HEK293 (cell line): ENCODE data around the gene COASY.

ENCODE experiments used
- KLF1 ChIP-seq: fragments of 450-650 bp; formaldehyde crosslinking; IDR thresholded peaks from 2 replicates; pipeline ENCODE4 v1.5.1; 2016; ENCODE audit warnings: missing biosample characterization, missing genetic modification characterization
- OSR2 ChIP-seq: fragments of 450-650 bp; formaldehyde crosslinking; IDR thresholded peaks from 2 replicates; pipeline ENCODE4 v1.5.1; 2016; ENCODE audit warnings: missing biosample characterization, missing genetic modification characterization
- RBAK ChIP-seq: fragments of 450-650 bp; formaldehyde crosslinking; IDR thresholded peaks from 2 replicates; pipeline ENCODE4 v1.5.1; 2016; ENCODE audit warnings: missing biosample characterization, missing genetic modification characterization
- TRIM28 ChIP-seq: IDR thresholded peaks from 2 replicates; pipeline ENCODE4 v1.6.1; 2011; ENCODE audit warnings: low read length, control low read depth, borderline replicate concordance
- ZBTB1 ChIP-seq: fragments of 450-650 bp; formaldehyde crosslinking; IDR thresholded peaks from 2 replicates; pipeline ENCODE4 v1.5.1; 2016; ENCODE audit warnings: missing biosample characterization, missing genetic modification characterization
- ZBTB7A ChIP-seq: fragments of 450-650 bp; formaldehyde crosslinking; IDR thresholded peaks from 2 replicates; pipeline ENCODE4 v1.5.1; 2016; ENCODE audit warnings: low read depth, missing biosample characterization, missing genetic modification characterization
- ZEB2 ChIP-seq: fragments of 450-650 bp; formaldehyde crosslinking; IDR thresholded peaks from 2 replicates; pipeline ENCODE4 v1.5.1; 2016; ENCODE audit warnings: missing biosample characterization, missing genetic modification characterization
- ZFHX2 ChIP-seq: fragments of 450-650 bp; formaldehyde crosslinking; conservative IDR thresholded peaks from 2 replicates; pipeline ENCODE4 v1.5.1; 2016; ENCODE audit warnings: missing biosample characterization, missing genetic modification characterization
- ZNF146 ChIP-seq: fragments of 450-650 bp; formaldehyde crosslinking; IDR thresholded peaks from 2 replicates; pipeline ENCODE4 v1.5.1; 2016; ENCODE audit warnings: missing biosample characterization, missing genetic modification characterization
- ZNF155 ChIP-seq: fragments of 450-650 bp; formaldehyde crosslinking; IDR thresholded peaks from 2 replicates; pipeline ENCODE4 v1.5.1; 2016; ENCODE audit warnings: missing biosample characterization, missing genetic modification characterization
- ZNF169 ChIP-seq: fragments of 450-650 bp; formaldehyde crosslinking; IDR thresholded peaks from 2 replicates; pipeline ENCODE4 v1.5.1; 2016; ENCODE audit warnings: missing biosample characterization, missing genetic modification characterization
- ZNF2 ChIP-seq: fragments of 450-650 bp; formaldehyde crosslinking; IDR thresholded peaks from 2 replicates; pipeline ENCODE4 v1.5.1; 2016; ENCODE audit warnings: missing biosample characterization, missing genetic modification characterization
- ZNF24 ChIP-seq: fragments of 450-650 bp; formaldehyde crosslinking; IDR thresholded peaks from 2 replicates; pipeline ENCODE4 v1.5.1; 2016; ENCODE audit warnings: missing biosample characterization, missing genetic modification characterization
- ZNF560 ChIP-seq: fragments of 450-650 bp; formaldehyde crosslinking; IDR thresholded peaks from 2 replicates; pipeline ENCODE4 v1.5.1; 2017; ENCODE audit warnings: missing biosample characterization, missing genetic modification characterization, borderline replicate concordance
- ZNF623 ChIP-seq: fragments of 450-650 bp; formaldehyde crosslinking; IDR thresholded peaks from 2 replicates; pipeline ENCODE4 v1.5.1; 2016; ENCODE audit warnings: missing biosample characterization, missing genetic modification characterization
- ZNF670 ChIP-seq: fragments of 450-650 bp; formaldehyde crosslinking; IDR thresholded peaks from 2 replicates; pipeline ENCODE4 v1.5.1; 2016; ENCODE audit warnings: missing biosample characterization, missing genetic modification characterization, low read depth
- ZNF777 ChIP-seq: fragments of 450-650 bp; formaldehyde crosslinking; IDR thresholded peaks from 2 replicates; pipeline ENCODE4 v1.5.1; 2017; ENCODE audit warnings: missing biosample characterization, missing genetic modification characterization, borderline replicate concordance
- ZNF837 ChIP-seq: fragments of 450-650 bp; formaldehyde crosslinking; IDR thresholded peaks from 2 replicates; pipeline ENCODE4 v1.5.1; 2016; ENCODE audit warnings: missing biosample characterization, missing genetic modification characterization
- TF ChIP-seq, protein P1 (sequence below): fragments of 450-650 bp; IDR thresholded peaks from 2 replicates; pipeline ENCODE4 v1.5.1; 2018; ENCODE audit warnings: missing biosample characterization, missing genetic modification characterization
- TF ChIP-seq, protein P2 (sequence below): fragments of 450-650 bp; formaldehyde crosslinking; IDR thresholded peaks from 2 replicates; pipeline ENCODE4 v1.5.1; 2016; ENCODE audit warnings: missing biosample characterization, missing genetic modification characterization
- TF ChIP-seq, protein P3 (sequence below): fragments of 450-650 bp; formaldehyde crosslinking; IDR thresholded peaks from 2 replicates; pipeline ENCODE4 v1.5.1; 2016; ENCODE audit warnings: missing biosample characterization, missing genetic modification characterization
- TF ChIP-seq, protein P4 (sequence below): fragments of 450-650 bp; formaldehyde crosslinking; IDR thresholded peaks from 2 replicates; pipeline ENCODE4 v1.5.1; 2016; ENCODE audit warnings: missing biosample characterization, missing genetic modification characterization, borderline replicate concordance
- TF ChIP-seq, protein P5 (sequence below): fragments of 450-650 bp; formaldehyde crosslinking; IDR thresholded peaks from 2 replicates; pipeline ENCODE4 v1.5.1; 2016; ENCODE audit warnings: missing biosample characterization, missing genetic modification characterization
- TF ChIP-seq, protein P6 (sequence below): fragments of 450-650 bp; formaldehyde crosslinking; IDR thresholded peaks from 2 replicates; pipeline ENCODE4 v1.5.1; 2017; ENCODE audit warnings: missing biosample characterization, missing genetic modification characterization
- TF ChIP-seq, protein P7 (sequence below): fragments of 450-650 bp; formaldehyde crosslinking; IDR thresholded peaks from 2 replicates; pipeline ENCODE4 v1.5.1; 2017; ENCODE audit warnings: missing biosample characterization, missing genetic modification characterization

Gene COASY

DNA sequence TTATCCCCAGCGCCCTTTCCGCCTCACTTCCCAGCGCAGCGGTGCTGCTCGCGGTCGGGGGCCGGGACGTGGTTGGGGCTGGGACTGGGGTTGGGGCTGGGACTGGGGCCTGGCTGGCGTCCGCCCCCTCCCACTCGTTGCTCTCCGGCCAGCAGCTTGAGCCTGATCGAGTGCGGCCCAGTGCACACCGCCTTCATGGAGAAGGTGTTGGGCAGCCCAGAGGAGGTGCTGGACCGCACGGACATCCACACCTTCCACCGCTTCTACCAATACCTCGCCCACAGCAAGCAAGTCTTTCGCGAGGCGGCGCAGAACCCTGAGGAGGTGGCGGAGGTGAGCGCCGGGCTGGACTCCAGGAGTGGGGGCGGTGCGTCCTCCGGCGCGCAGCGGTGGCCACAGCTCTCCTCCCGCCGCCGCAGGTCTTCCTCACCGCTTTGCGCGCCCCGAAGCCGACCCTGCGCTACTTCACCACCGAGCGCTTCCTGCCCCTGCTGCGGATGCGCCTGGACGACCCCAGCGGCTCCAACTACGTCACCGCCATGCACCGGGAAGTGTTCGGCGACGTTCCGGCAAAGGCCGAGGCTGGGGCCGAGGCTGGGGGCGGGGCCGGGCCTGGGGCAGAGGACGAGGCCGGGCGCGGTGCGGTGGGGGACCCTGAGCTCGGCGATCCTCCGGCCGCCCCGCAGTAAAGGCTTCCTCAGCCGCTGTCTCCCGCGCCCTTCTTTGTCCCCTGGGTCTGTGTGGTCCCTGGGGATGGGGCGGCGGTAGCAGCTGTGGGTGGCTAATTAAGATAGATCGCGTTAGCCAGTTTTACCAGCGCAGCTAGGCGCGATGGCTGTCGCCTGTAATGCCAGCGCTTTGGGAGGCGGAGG is 7.5 kb upstream of the COASY start (continued):
- TF ChIP-seq OSR2: peak; percentile 10
- peak; percentile 34 for TF ChIP-seq KLF1 (tag by site-specific recombination)
- peak; percentile 96 for TF ChIP-seq ZFHX2 (tag by site-specific recombination)
- no peak for TF ChIP-seq ZNF837 (tag by site-specific recombination)
- no peak for TF ChIP-seq ZNF169
- no peak for TF ChIP-seq ZNF623 (tag by site-specific recombination)
- TF ChIP-seq RBAK: no peak
- TF ChIP-seq, protein P1, sequence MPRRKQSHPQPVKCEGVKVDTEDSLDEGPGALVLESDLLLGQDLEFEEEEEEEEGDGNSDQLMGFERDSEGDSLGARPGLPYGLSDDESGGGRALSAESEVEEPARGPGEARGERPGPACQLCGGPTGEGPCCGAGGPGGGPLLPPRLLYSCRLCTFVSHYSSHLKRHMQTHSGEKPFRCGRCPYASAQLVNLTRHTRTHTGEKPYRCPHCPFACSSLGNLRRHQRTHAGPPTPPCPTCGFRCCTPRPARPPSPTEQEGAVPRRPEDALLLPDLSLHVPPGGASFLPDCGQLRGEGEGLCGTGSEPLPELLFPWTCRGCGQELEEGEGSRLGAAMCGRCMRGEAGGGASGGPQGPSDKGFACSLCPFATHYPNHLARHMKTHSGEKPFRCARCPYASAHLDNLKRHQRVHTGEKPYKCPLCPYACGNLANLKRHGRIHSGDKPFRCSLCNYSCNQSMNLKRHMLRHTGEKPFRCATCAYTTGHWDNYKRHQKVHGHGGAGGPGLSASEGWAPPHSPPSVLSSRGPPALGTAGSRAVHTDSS (tag by site-specific recombination): peak; percentile 47; the same call in 1 of the 2 replicates
- TF ChIP-seq, protein P2, sequence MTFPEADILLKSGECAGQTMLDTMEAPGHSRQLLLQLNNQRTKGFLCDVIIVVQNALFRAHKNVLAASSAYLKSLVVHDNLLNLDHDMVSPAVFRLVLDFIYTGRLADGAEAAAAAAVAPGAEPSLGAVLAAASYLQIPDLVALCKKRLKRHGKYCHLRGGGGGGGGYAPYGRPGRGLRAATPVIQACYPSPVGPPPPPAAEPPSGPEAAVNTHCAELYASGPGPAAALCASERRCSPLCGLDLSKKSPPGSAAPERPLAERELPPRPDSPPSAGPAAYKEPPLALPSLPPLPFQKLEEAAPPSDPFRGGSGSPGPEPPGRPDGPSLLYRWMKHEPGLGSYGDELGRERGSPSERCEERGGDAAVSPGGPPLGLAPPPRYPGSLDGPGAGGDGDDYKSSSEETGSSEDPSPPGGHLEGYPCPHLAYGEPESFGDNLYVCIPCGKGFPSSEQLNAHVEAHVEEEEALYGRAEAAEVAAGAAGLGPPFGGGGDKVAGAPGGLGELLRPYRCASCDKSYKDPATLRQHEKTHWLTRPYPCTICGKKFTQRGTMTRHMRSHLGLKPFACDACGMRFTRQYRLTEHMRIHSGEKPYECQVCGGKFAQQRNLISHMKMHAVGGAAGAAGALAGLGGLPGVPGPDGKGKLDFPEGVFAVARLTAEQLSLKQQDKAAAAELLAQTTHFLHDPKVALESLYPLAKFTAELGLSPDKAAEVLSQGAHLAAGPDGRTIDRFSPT (tag by site-specific recombination): peak; percentile 52; the same call in 1 of the 2 replicates
- TF ChIP-seq ZBTB1 (tag by site-specific recombination): no peak
- peak; percentile 85; the same call in 1 of the 2 replicates for TF ChIP-seq ZNF2 (tag by site-specific recombination)
- no peak for TF ChIP-seq ZNF777 (tag by site-specific recombination)
- TF ChIP-seq ZNF560 (tag by site-specific recombination): no peak
- TF ChIP-seq, protein P3, sequence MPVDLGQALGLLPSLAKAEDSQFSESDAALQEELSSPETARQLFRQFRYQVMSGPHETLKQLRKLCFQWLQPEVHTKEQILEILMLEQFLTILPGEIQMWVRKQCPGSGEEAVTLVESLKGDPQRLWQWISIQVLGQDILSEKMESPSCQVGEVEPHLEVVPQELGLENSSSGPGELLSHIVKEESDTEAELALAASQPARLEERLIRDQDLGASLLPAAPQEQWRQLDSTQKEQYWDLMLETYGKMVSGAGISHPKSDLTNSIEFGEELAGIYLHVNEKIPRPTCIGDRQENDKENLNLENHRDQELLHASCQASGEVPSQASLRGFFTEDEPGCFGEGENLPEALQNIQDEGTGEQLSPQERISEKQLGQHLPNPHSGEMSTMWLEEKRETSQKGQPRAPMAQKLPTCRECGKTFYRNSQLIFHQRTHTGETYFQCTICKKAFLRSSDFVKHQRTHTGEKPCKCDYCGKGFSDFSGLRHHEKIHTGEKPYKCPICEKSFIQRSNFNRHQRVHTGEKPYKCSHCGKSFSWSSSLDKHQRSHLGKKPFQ: no peak
- TF ChIP-seq ZEB2 (tag by site-specific recombination): peak; percentile 91
- TF ChIP-seq ZBTB7A (tag by site-specific recombination): peak; percentile 37; the same call in 1 of the 2 replicates
- TF ChIP-seq ZNF146 (tag by site-specific recombination): peak; percentile 5
- no peak for TF ChIP-seq ZNF155 (tag by site-specific recombination)
- TF ChIP-seq ZNF670 (tag by site-specific recombination): no peak
- no peak for TF ChIP-seq TRIM28
- TF ChIP-seq, protein P4, sequence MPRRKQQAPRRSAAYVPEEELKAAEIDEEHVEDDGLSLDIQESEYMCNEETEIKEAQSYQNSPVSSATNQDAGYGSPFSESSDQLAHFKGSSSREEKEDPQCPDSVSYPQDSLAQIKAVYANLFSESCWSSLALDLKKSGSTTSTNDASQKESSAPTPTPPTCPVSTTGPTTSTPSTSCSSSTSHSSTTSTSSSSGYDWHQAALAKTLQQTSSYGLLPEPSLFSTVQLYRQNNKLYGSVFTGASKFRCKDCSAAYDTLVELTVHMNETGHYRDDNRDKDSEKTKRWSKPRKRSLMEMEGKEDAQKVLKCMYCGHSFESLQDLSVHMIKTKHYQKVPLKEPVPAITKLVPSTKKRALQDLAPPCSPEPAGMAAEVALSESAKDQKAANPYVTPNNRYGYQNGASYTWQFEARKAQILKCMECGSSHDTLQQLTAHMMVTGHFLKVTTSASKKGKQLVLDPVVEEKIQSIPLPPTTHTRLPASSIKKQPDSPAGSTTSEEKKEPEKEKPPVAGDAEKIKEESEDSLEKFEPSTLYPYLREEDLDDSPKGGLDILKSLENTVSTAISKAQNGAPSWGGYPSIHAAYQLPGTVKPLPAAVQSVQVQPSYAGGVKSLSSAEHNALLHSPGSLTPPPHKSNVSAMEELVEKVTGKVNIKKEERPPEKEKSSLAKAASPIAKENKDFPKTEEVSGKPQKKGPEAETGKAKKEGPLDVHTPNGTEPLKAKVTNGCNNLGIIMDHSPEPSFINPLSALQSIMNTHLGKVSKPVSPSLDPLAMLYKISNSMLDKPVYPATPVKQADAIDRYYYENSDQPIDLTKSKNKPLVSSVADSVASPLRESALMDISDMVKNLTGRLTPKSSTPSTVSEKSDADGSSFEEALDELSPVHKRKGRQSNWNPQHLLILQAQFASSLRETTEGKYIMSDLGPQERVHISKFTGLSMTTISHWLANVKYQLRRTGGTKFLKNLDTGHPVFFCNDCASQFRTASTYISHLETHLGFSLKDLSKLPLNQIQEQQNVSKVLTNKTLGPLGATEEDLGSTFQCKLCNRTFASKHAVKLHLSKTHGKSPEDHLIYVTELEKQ (tag by site-specific recombination): no peak
- TF ChIP-seq, protein P5, sequence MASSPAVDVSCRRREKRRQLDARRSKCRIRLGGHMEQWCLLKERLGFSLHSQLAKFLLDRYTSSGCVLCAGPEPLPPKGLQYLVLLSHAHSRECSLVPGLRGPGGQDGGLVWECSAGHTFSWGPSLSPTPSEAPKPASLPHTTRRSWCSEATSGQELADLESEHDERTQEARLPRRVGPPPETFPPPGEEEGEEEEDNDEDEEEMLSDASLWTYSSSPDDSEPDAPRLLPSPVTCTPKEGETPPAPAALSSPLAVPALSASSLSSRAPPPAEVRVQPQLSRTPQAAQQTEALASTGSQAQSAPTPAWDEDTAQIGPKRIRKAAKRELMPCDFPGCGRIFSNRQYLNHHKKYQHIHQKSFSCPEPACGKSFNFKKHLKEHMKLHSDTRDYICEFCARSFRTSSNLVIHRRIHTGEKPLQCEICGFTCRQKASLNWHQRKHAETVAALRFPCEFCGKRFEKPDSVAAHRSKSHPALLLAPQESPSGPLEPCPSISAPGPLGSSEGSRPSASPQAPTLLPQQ (tag by site-specific recombination): 0 out of 2 replicates have a peak, but pooled peaks have one; percentile 38
- TF ChIP-seq, protein P6, sequence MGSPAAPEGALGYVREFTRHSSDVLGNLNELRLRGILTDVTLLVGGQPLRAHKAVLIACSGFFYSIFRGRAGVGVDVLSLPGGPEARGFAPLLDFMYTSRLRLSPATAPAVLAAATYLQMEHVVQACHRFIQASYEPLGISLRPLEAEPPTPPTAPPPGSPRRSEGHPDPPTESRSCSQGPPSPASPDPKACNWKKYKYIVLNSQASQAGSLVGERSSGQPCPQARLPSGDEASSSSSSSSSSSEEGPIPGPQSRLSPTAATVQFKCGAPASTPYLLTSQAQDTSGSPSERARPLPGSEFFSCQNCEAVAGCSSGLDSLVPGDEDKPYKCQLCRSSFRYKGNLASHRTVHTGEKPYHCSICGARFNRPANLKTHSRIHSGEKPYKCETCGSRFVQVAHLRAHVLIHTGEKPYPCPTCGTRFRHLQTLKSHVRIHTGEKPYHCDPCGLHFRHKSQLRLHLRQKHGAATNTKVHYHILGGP: no peak
- TF ChIP-seq ZNF24: 0 out of 2 replicates have a peak, but pooled peaks have one; percentile 14
- TF ChIP-seq, protein P7, sequence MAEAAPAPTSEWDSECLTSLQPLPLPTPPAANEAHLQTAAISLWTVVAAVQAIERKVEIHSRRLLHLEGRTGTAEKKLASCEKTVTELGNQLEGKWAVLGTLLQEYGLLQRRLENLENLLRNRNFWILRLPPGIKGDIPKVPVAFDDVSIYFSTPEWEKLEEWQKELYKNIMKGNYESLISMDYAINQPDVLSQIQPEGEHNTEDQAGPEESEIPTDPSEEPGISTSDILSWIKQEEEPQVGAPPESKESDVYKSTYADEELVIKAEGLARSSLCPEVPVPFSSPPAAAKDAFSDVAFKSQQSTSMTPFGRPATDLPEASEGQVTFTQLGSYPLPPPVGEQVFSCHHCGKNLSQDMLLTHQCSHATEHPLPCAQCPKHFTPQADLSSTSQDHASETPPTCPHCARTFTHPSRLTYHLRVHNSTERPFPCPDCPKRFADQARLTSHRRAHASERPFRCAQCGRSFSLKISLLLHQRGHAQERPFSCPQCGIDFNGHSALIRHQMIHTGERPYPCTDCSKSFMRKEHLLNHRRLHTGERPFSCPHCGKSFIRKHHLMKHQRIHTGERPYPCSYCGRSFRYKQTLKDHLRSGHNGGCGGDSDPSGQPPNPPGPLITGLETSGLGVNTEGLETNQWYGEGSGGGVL (tag by site-specific recombination): no peak
